Effector CD4-positive, alpha-beta T cell (primary cell): ENCODE data around the gene INTS7.

Source experiments
- DNase-seq: peaks from one replicate; pipeline ENCODE4 v3.0.0-alpha.2; 2020

The INTS7 gene

GRCh38 chr1:211902624-211903291, 132.6 kb downstream of the INTS7 start:
- DNase-seq: no peak

- DNase-seq: no peak
Measured at GRCh38 chr1:211901945-211902344, 133.4 kb downstream of the INTS7 start.

GRCh38 chr1:211900441-211900840, 134.9 kb downstream of the INTS7 start:
- DNase-seq: no peak

GRCh38 chr1:211896958-211897357, 138.4 kb downstream of the INTS7 start:
- DNase-seq: no peak

- no peak for DNase-seq
Measured at GRCh38 chr1:211895126-211895759, 140.1 kb downstream of the INTS7 start.

- DNase-seq: no peak
Measured at GRCh38 chr1:211894312-211894711, 141.0 kb downstream of the INTS7 start.

- no peak for DNase-seq
Measured at GRCh38 chr1:211893260-211893659, 142.1 kb downstream of the INTS7 start.

GRCh38 chr1:211892577-211892976, 142.8 kb downstream of the INTS7 start:
- DNase-seq: no peak

GRCh38 chr1:211891708-211892107, 143.6 kb downstream of the INTS7 start:
- no peak for DNase-seq
